Astrocyte (in vitro differentiated cells and primary cell): Measurements from ENCODE around the gene ZDHHC8. TPM values are rescaled to one million over a fixed set of nuclear protein-coding genes. Genes with fewer than 3 reads are reported as not detected.

Experiments used
- DNase-seq: peaks from one replicate; pipeline ENCODE4 v3.0.0-alpha.2; 2010; ENCODE audit warnings: low read depth
- FAIRE-seq: peaks from 2 replicates; lab custom pipeline; 2011; peaks lifted over from hg19 to GRCh38; lab: Jason Lieb, UNC
- H2AFZ ChIP-seq: 2 replicates; pipeline ENCODE4 v1.6.0; 2012; ENCODE audit warnings: low read depth, low read length, inconsistent platforms
- H3K27ac ChIP-seq: 2 replicates; pipeline ENCODE4 v1.5.1; 2011; ENCODE audit warnings: low read depth, low read length, inconsistent platforms
- H3K27me3 ChIP-seq: 2 replicates; pipeline ENCODE4 v1.6.0; 2011; ENCODE audit warnings: low read length, inconsistent platforms; ENCODE audit not compliant: insufficient read depth
- H3K36me3 ChIP-seq: 2 replicates; pipeline ENCODE4 v1.5.1; 2011; ENCODE audit warnings: low read length, inconsistent platforms; ENCODE audit not compliant: insufficient read depth
- H3K4me1 ChIP-seq: 2 replicates; pipeline ENCODE4 v1.5.1; 2011; ENCODE audit warnings: low read length, inconsistent platforms; ENCODE audit not compliant: insufficient read depth
- H3K4me2 ChIP-seq: 2 replicates; pipeline ENCODE4 v1.6.0; 2012; ENCODE audit warnings: low read length, inconsistent platforms
- H3K4me3 ChIP-seq: 2 replicates; pipeline ENCODE4 v1.5.1; 2011; ENCODE audit warnings: low read depth, mild to moderate bottlenecking, low read length, inconsistent platforms; ENCODE audit not compliant: insufficient read depth
- H3K79me2 ChIP-seq: 2 replicates; pipeline ENCODE4 v1.6.0; 2012; ENCODE audit warnings: mild to moderate bottlenecking, low read length, inconsistent platforms; ENCODE audit not compliant: insufficient read depth
- H3K9ac ChIP-seq: 2 replicates; pipeline ENCODE4 v1.6.0; 2012; ENCODE audit warnings: mild to moderate bottlenecking, low read length, inconsistent platforms
- H3K9me3 ChIP-seq: 2 replicates; pipeline ENCODE4 v1.5.1; 2012; ENCODE audit warnings: low read depth, mild to moderate bottlenecking, low read length, inconsistent platforms; ENCODE audit not compliant: insufficient read depth
- H4K20me1 ChIP-seq: 2 replicates; pipeline ENCODE4 v1.6.0; 2012; ENCODE audit warnings: low read length, inconsistent platforms; ENCODE audit not compliant: insufficient read depth
- H3K27ac Mint-ChIP-seq: one replicate; pipeline ENCODE4 v1.8.0; 2021; ENCODE audit warnings: mild to moderate bottlenecking, mixed read lengths; ENCODE audit not compliant: unreplicated experiment
- H3K27me3 Mint-ChIP-seq: one replicate; pipeline ENCODE4 v1.8.0; 2021; ENCODE audit warnings: low read depth, mixed read lengths; ENCODE audit not compliant: unreplicated experiment
- H3K36me3 Mint-ChIP-seq: one replicate; pipeline ENCODE4 v1.8.0; 2021; ENCODE audit warnings: low read depth, mixed read lengths; ENCODE audit not compliant: unreplicated experiment
- H3K4me1 Mint-ChIP-seq: one replicate; pipeline ENCODE4 v1.8.0; 2021; ENCODE audit warnings: low read depth, mixed read lengths; ENCODE audit not compliant: unreplicated experiment
- H3K4me3 Mint-ChIP-seq: one replicate; pipeline ENCODE4 v1.8.0; 2021; ENCODE audit warnings: mild to moderate bottlenecking, moderate library complexity, mixed read lengths; ENCODE audit not compliant: unreplicated experiment
- H3K9me3 Mint-ChIP-seq: one replicate; pipeline ENCODE4 v1.8.0; 2021; ENCODE audit warnings: mild to moderate bottlenecking, mixed read lengths; ENCODE audit not compliant: unreplicated experiment
- EZH2 ChIP-seq: IDR thresholded peaks from 2 replicates; pipeline ENCODE4 v1.6.1; 2012; ENCODE audit warnings: mild to moderate bottlenecking, low read length, inconsistent platforms; ENCODE audit not compliant: insufficient read depth
- total RNA-seq: library from RNA; stranded (reverse); gene quantifications from 2 replicates; pipeline ENCODE4 v1.2.1, GENCODE V29; 2021
- TF ChIP-seq, protein P1 (sequence below): IDR thresholded peaks from 2 replicates; pipeline ENCODE4 v1.5.1; 2011; ENCODE audit warnings: low read depth, mild to moderate bottlenecking, inconsistent platforms, low read length, moderate library complexity; ENCODE audit not compliant: insufficient read depth

Gene ZDHHC8
- total RNA-seq, 1 donor from 2014 or later: 88.3 TPM

DNA sequence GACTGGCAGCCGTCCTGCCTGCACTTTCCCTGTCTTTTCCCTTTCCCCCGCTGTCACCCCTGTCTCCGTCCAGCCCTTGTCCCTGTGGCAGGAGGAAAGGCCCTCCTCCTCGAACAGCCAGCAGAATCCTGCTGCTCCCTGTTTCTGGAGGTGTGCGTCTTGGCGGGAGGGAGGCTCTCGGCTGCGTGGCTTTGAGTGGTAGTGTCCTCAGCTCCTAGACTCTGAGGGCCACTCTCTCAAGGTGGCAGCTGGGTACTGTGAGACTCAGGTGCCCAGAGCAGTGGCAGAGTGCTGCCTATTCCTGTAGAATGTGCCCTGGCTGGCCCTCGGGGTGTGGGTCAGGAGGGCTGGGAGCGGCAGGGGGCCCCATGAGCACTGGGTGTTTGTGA lies 24.8 kb upstream of the ZDHHC8 start:
- no peaks in the 10 kb centered on the region for H3K9me3 Mint-ChIP-seq

DNA sequence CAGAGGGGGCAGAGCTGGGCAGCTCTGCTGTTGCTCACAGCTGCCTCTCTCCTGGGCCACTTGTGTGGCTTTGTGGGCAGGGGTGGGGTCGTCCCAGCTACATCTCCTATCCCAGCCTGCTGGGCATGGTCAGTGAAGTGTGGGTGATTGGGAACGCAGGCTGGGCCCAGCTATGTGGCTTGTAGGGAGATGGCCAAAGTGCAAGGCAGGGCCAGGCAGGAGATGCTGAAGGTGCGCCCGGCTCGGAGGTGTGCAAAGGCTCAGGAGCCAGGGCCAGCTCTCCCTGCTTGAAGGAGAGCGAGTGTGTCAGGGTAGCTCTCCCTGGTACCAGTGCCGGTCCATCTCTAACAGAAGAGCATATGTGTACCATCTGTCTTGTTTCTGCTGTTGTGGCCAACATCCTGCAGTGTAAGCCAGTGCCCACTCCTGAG lies 24.1 kb upstream of the ZDHHC8 start:
- H3K9ac ChIP-seq: no peak overlapping the region
- no peaks in the 10 kb centered on the region for H3K27me3 ChIP-seq
- no peak for DNase-seq
- H3K4me1 Mint-ChIP-seq: peaks cover 2% of the 10 kb centered on the region
- peak overlapping the region; percentile 15 for H3K27ac Mint-ChIP-seq
- no peaks in the 10 kb centered on the region for H3K9me3 Mint-ChIP-seq
- no peak for FAIRE-seq
- no peaks in the 10 kb centered on the region for H3K27me3 Mint-ChIP-seq
- H3K36me3 ChIP-seq: peaks cover 53% of the 10 kb centered on the region
- H2AFZ ChIP-seq: no peak overlapping the region
- no peak overlapping the region for H3K4me3 ChIP-seq
- H3K4me2 ChIP-seq: no peak overlapping the region
- H3K4me3 Mint-ChIP-seq: no peak overlapping the region
- H3K9me3 ChIP-seq: no peaks in the 10 kb centered on the region
- H3K79me2 ChIP-seq: peaks cover 39% of the 10 kb centered on the region
- peaks cover 11% of the 10 kb centered on the region for H3K36me3 Mint-ChIP-seq
- no peak overlapping the region for H3K27ac ChIP-seq
- peaks cover 93% of the 10 kb centered on the region for H4K20me1 ChIP-seq
- no peak for TF ChIP-seq EZH2
- TF ChIP-seq, protein P1, sequence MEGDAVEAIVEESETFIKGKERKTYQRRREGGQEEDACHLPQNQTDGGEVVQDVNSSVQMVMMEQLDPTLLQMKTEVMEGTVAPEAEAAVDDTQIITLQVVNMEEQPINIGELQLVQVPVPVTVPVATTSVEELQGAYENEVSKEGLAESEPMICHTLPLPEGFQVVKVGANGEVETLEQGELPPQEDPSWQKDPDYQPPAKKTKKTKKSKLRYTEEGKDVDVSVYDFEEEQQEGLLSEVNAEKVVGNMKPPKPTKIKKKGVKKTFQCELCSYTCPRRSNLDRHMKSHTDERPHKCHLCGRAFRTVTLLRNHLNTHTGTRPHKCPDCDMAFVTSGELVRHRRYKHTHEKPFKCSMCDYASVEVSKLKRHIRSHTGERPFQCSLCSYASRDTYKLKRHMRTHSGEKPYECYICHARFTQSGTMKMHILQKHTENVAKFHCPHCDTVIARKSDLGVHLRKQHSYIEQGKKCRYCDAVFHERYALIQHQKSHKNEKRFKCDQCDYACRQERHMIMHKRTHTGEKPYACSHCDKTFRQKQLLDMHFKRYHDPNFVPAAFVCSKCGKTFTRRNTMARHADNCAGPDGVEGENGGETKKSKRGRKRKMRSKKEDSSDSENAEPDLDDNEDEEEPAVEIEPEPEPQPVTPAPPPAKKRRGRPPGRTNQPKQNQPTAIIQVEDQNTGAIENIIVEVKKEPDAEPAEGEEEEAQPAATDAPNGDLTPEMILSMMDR: no peak
- no peaks in the 10 kb centered on the region for H3K4me1 ChIP-seq

More for the DNA sequence above, 24.8 kb upstream of the ZDHHC8 start:
- FAIRE-seq: no peak
- H3K36me3 ChIP-seq: peaks cover 56% of the 10 kb centered on the region
- no peak for DNase-seq
- H3K4me1 Mint-ChIP-seq: peaks cover 2% of the 10 kb centered on the region
- peaks cover 11% of the 10 kb centered on the region for H3K36me3 Mint-ChIP-seq
- no peak for TF ChIP-seq EZH2
- TF ChIP-seq, protein P1: no peak
- no peaks in the 10 kb centered on the region for H3K9me3 ChIP-seq
- H3K4me2 ChIP-seq: no peak overlapping the region
- H2AFZ ChIP-seq: no peak overlapping the region
- peaks cover 92% of the 10 kb centered on the region for H4K20me1 ChIP-seq
- H3K9ac ChIP-seq: no peak overlapping the region
- no peak overlapping the region for H3K27ac ChIP-seq
- no peaks in the 10 kb centered on the region for H3K27me3 ChIP-seq
- peaks cover 45% of the 10 kb centered on the region for H3K79me2 ChIP-seq
- H3K27ac Mint-ChIP-seq: no peak overlapping the region
- no peak overlapping the region for H3K4me3 Mint-ChIP-seq
- H3K4me1 ChIP-seq: no peaks in the 10 kb centered on the region
- no peaks in the 10 kb centered on the region for H3K27me3 Mint-ChIP-seq
- H3K4me3 ChIP-seq: no peak overlapping the region

DNA sequence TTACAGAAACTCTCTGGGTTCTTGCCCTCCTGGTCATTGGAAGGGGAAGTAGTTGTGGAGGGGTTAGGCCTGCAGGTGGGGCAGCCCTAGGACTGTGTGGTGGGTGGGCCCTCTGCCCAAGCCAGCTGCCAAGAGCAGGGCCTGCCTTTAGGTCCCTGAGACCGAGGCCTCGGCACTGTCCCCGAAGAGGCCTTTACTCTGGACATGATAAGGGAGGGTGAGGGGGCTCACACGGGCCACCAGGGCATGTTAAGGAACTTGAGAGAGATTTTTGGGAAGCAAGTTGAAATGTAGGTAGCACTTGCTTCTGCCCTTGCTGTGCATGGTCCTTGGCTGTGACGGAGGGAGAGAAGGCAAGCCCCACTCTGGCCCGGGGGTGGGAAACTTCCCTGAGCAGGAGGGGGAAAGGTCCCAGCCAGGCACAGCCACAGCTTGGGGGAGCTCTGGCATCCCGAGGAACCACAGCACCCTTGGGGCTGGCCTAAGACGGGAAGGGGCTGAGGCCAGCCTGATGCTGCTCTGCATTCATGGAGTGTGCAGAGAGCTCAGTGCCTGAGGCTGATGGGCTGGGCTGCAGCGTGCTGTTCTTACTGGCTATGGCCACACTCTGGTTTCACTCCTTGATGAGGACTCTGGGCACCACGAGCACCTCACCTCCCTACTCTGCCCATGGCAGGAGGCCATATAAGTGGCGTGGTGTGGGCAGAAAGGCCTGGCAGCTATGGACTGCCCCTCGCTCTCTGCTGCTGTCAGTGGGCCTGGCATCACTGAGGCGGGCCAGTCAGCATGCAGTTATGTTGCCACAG lies 23.4 kb upstream of the ZDHHC8 start:
- H3K27me3 Mint-ChIP-seq: no peaks in the 10 kb centered on the region
- peaks cover 11% of the 10 kb centered on the region for H3K36me3 Mint-ChIP-seq
- H3K36me3 ChIP-seq: peaks cover 51% of the 10 kb centered on the region
- no peak overlapping the region for H3K9ac ChIP-seq
- H3K9me3 Mint-ChIP-seq: no peaks in the 10 kb centered on the region
- H3K4me1 ChIP-seq: no peaks in the 10 kb centered on the region
- H3K4me3 ChIP-seq: no peak overlapping the region
- no peaks in the 10 kb centered on the region for H3K27me3 ChIP-seq
- DNase-seq (no peak), FAIRE-seq (no peak)
- H3K79me2 ChIP-seq: peaks cover 34% of the 10 kb centered on the region
- TF ChIP-seq EZH2: no peak
- TF ChIP-seq, protein P1: no peak
- no peak overlapping the region for H3K4me2 ChIP-seq
- H4K20me1 ChIP-seq: peaks cover 91% of the 10 kb centered on the region
- no peak overlapping the region for H3K27ac Mint-ChIP-seq
- peaks cover 2% of the 10 kb centered on the region for H3K4me1 Mint-ChIP-seq
- H3K4me3 Mint-ChIP-seq: no peak overlapping the region
- no peaks in the 10 kb centered on the region for H3K9me3 ChIP-seq
- no peak overlapping the region for H3K27ac ChIP-seq
- no peak overlapping the region for H2AFZ ChIP-seq
